HFF-Myc (cell line): ENCODE results near the gene FIZ1.

Experiments used
- DNase-seq: peaks from one replicate; pipeline ENCODE4 v3.0.0-alpha.2; 2011; ENCODE audit warnings: low read depth; ENCODE audit errors: extremely low read depth
- H3K4me3 ChIP-seq: replicated peaks from 2 replicates; pipeline ENCODE4 v1.5.1; 2011; ENCODE audit warnings: low read depth, mild to moderate bottlenecking, control low read depth, low read length
- TF ChIP-seq, protein P1 (sequence below): IDR thresholded peaks from 2 replicates; pipeline ENCODE4 v1.5.1; 2012; ENCODE audit warnings: mild to moderate bottlenecking, low read depth, low read length, control low read depth; ENCODE audit errors: missing control alignments

Gene FIZ1

DNA sequence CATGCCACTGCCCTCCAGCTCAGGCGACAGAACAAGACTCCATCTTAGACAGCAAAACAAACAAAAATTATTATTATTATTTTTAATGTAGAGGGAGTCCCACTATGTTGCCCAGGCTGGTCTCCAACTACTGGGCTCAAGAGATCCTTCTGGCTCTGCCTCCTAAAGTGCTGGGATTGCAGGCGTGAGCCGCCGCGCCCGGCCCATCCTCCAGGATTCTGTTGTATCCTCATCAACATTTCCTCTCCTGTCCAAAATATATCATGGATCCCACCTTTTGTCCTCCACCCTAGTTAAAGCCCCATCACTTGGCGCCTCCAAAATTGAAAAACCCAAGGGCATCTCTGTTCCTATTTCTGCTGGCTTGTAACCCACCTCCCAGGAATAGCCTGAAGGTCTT is 23.8 kb upstream of the FIZ1 start:
- TF ChIP-seq, protein P1, sequence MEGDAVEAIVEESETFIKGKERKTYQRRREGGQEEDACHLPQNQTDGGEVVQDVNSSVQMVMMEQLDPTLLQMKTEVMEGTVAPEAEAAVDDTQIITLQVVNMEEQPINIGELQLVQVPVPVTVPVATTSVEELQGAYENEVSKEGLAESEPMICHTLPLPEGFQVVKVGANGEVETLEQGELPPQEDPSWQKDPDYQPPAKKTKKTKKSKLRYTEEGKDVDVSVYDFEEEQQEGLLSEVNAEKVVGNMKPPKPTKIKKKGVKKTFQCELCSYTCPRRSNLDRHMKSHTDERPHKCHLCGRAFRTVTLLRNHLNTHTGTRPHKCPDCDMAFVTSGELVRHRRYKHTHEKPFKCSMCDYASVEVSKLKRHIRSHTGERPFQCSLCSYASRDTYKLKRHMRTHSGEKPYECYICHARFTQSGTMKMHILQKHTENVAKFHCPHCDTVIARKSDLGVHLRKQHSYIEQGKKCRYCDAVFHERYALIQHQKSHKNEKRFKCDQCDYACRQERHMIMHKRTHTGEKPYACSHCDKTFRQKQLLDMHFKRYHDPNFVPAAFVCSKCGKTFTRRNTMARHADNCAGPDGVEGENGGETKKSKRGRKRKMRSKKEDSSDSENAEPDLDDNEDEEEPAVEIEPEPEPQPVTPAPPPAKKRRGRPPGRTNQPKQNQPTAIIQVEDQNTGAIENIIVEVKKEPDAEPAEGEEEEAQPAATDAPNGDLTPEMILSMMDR, result no peak
- no peak overlapping the region for H3K4me3 ChIP-seq
- DNase-seq, result no peak

DNA sequence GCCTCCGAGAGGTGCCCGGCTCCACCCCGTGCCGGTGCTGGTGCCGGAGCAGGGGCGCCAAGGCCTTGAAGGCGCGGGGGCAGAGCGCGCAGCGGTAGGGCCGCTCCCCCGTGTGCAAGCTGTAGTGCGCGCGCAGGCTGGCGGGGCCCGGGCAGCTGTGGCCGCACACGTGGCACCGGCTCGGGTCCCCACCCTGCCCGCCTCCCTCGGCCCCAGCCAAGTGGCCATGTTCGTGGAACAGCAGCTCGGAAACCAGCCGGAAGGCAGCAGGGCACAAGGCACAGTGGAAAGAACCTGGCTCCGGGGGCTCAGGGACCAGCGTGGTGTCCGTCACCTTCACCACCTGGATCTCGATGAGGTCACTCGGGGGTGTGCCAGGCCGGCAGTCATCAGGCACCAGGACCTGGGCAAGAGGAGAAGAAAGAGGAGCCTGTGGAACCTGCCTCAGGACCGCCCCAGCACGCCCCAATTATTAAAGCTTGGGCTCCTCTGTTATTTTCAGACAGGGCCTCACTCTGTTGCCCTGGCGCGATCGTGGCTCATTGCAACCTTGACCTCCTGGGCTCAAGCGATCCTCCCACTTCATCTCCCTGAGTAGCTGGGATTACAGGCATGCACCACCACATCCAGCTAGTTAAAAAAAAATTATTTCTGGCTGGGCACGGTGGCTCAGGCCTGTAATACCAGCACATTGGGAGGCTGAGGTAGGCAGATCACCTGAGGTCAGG is 23.1 kb upstream of the FIZ1 start:
- no peak for DNase-seq
- TF ChIP-seq, protein P1, result no peak

DNA sequence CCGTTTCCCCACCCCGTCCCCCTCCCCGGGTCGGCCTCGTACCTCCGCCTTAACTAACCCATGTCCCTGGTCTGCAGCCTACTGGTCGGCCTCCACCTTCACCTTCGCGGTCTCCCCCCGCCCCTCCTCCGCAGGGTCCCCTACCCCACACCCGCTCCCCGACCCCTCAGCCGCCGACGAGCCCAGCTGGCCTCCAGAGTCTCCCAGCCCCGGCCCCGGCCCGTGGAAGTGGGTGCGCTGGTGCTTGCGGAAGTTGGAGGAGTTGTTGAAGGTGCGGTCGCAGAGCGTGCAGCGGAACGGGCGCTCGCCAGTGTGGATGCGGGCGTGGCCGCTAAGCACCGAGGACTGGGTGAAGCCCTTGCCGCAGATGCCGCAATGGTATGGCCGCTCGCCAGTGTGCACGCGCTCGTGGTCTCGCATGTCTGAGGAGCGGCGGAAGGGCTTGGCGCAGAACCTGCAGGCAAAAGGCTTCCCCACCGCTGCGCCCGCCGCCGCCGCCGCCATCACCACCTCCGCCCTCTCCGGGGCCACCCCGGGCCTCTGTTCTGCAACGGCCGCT is 22.4 kb upstream of the FIZ1 start:
- H3K4me3 ChIP-seq, result no peak overlapping the region
- DNase-seq, result no peak
- TF ChIP-seq, protein P1, result no peak

More for the DNA sequence above, 23.1 kb upstream of the FIZ1 start:
- no peak overlapping the region for H3K4me3 ChIP-seq

- no peak for DNase-seq
- TF ChIP-seq, protein P1, result no peak
- no peak overlapping the region for H3K4me3 ChIP-seq
Observed at GRCh38 chr19:55621205-55621672, 21.9 kb upstream of the FIZ1 start.

- TF ChIP-seq, protein P1, result no peak
- no peak for DNase-seq
Observed at GRCh38 chr19:55620410-55621204, 21.3 kb upstream of the FIZ1 start.

GRCh38 chr19:55619286-55619685 is 20.0 kb upstream of the FIZ1 start:
- H3K4me3 ChIP-seq, result no peak overlapping the region
- no peak for DNase-seq
- TF ChIP-seq, protein P1, result no peak

More at GRCh38 chr19:55620410-55621204, 21.3 kb upstream of the FIZ1 start:
- no peak overlapping the region for H3K4me3 ChIP-seq
